Thymus (tissue), 11 donors: ENCODE results near the gene SERPINE3. TPM values are rescaled to one million over a fixed set of nuclear protein-coding genes. Genes with fewer than 3 reads are reported as not detected.

Experiments used
- DNase-seq, 9 donors: peaks; one replicate each; pipeline ENCODE4 v3.0.0-alpha.2; 2013; ENCODE audit warnings: low spot score in 9 of 9, low read depth in 6 of 9, missing footprints in 1 of 9
- H3K27ac ChIP-seq, 2 donors: one replicate each; pipeline ENCODE4 v1.5.1; 2013; ENCODE audit warnings: control low read depth in 1 of 2, low read depth in 1 of 2, low read length in 1 of 2, mild to moderate bottlenecking in 1 of 2, moderate library complexity in 1 of 2
- H3K27me3 ChIP-seq, 2 donors: one replicate each; pipeline ENCODE4 v1.5.1; 2013; ENCODE audit warnings: low read length in 1 of 2; ENCODE audit not compliant: control insufficient read depth in 2 of 2, insufficient read depth in 1 of 2
- H3K36me3 ChIP-seq, 2 donors: one replicate each; pipeline ENCODE4 v1.5.1; 2013; ENCODE audit warnings: low read length in 1 of 2, mild to moderate bottlenecking in 1 of 2, moderate library complexity in 1 of 2; ENCODE audit not compliant: control insufficient read depth in 2 of 2, insufficient read depth in 2 of 2
- H3K4me1 ChIP-seq, 2 donors: one replicate each; pipeline ENCODE4 v1.5.1; 2013; ENCODE audit warnings: low read length in 2 of 2; ENCODE audit not compliant: control insufficient read depth in 2 of 2, insufficient read depth in 2 of 2
- H3K4me3 ChIP-seq, 2 donors: one replicate each; pipeline ENCODE4 v1.5.1; 2013; ENCODE audit warnings: low read length in 2 of 2, control low read depth in 1 of 2, mild to moderate bottlenecking in 1 of 2
- H3K9me3 ChIP-seq, 2 donors: one replicate each; pipeline ENCODE4 v1.5.1; 2013; ENCODE audit warnings: low read length in 1 of 2, mild to moderate bottlenecking in 1 of 2; ENCODE audit not compliant: control insufficient read depth in 2 of 2, insufficient read depth in 1 of 2
- WGBS: extraction: QIAGEN DNeasy Blood & Tissue Kit; methylation state at CpG from one replicate; pipeline ENCODE4 v1.1.7; 2013; 5-methylcytosine and 5-hydroxymethylcytosine counted together
- polyA plus RNA-seq: library from polyadenylated mRNA; stranded (reverse); fragments of 200-250 nt; gene quantifications from one replicate; pipeline ENCODE4 v1.2.3, GENCODE V29; 2013
- total RNA-seq: library from RNA; stranded (reverse); fragments of 120-200 nt; gene quantifications from one replicate; pipeline ENCODE4 v1.2.4, GENCODE V29; 2013
- donor health status: healthy.

The SERPINE3 gene
- total and polyA plus RNA-seq, 2 donors, result 0.05 to 0.16 TPM

GRCh38 chr13:51397262-51397941 lies 57.9 kb downstream of the SERPINE3 start:
- Histone ChIP-seq H3K27ac (no peak overlapping the region), H3K4me1 (peaks cover 0 to 2% of the 10 kb centered on the region in 2 donors), H3K9me3 (no peaks in the 10 kb centered on the region), H3K4me3 (no peak overlapping the region), H3K27me3 (no peaks in the 10 kb centered on the region), H3K36me3 (no peaks in the 10 kb centered on the region)
- DNase-seq, result no peak
- WGBS, result 97% methylated on average over 6 of the region's 6 CpGs

- H3K9me3 ChIP-seq, result no peaks in the 10 kb centered on the region
- peaks cover 0 to 8% of the 10 kb centered on the region in 2 donors for H3K36me3 ChIP-seq
- no peaks in the 10 kb centered on the region for H3K27me3 ChIP-seq
- 78% methylated on average over 2 of the region's 2 CpGs for WGBS
- no peak overlapping the region for H3K27ac ChIP-seq
- H3K4me3 ChIP-seq, result no peak overlapping the region
- no peak for DNase-seq
- no peaks in the 10 kb centered on the region for H3K4me1 ChIP-seq
Measured at GRCh38 chr13:51405176-51405575, 65.7 kb downstream of the SERPINE3 start.

- WGBS, result 98% methylated on average over 3 of the region's 3 CpGs
- no peaks in the 10 kb centered on the region for H3K9me3 ChIP-seq
- no peaks in the 10 kb centered on the region for H3K27me3 ChIP-seq
- H3K36me3 ChIP-seq, result peaks cover 0 to 2% of the 10 kb centered on the region in 2 donors
- no peak overlapping the region for H3K27ac ChIP-seq
- DNase-seq, result no peak
- H3K4me3 ChIP-seq, result no peak overlapping the region
- H3K4me1 ChIP-seq, result no peaks in the 10 kb centered on the region
Measured at GRCh38 chr13:51412431-51412830, 72.9 kb downstream of the SERPINE3 start.

Other genes starting within 250 kb of the SERPINE3 start
- 0.05 TPM for gene C13orf42, start 228.4 kb upstream of the SERPINE3 start, total RNA-seq
- 0.05 TPM for gene C13orf42, start 228.4 kb upstream of the SERPINE3 start, polyA plus RNA-seq
- 3.0 TPM for gene FAM124A, start 117.3 kb upstream of the SERPINE3 start, total RNA-seq
- 5.2 TPM for gene FAM124A, start 117.3 kb upstream of the SERPINE3 start, polyA plus RNA-seq
- 36.1 TPM for gene INTS6, start 113.3 kb downstream of the SERPINE3 start, total RNA-seq
- 22.7 TPM for gene INTS6, start 113.3 kb downstream of the SERPINE3 start, polyA plus RNA-seq
- 3.4 TPM for gene WDFY2, start 244.8 kb downstream of the SERPINE3 start, total RNA-seq
- gene WDFY2, start 244.8 kb downstream of the SERPINE3 start, polyA plus RNA-seq, result 7.4 TPM